Erythroblast (primary cell): ENCODE measurements around the gene UBE2O.
"Not testable (repeated sequence)": the region's sequence is repeated elsewhere in the genome, so short reads cannot be mapped to it uniquely, and the experiment has no call there.

Experiments used
- GATA1 ChIP-seq: IDR thresholded peaks from 2 replicates; pipeline ENCODE4 v1.6.1; 2011; ENCODE audit warnings: low read depth, mild to moderate bottlenecking, control low read depth, low read length, moderate library complexity
- POLR2A ChIP-seq: IDR thresholded peaks from 2 replicates; pipeline ENCODE4 v1.6.1; 2011; ENCODE audit warnings: mild to moderate bottlenecking, low read length

DNA sequence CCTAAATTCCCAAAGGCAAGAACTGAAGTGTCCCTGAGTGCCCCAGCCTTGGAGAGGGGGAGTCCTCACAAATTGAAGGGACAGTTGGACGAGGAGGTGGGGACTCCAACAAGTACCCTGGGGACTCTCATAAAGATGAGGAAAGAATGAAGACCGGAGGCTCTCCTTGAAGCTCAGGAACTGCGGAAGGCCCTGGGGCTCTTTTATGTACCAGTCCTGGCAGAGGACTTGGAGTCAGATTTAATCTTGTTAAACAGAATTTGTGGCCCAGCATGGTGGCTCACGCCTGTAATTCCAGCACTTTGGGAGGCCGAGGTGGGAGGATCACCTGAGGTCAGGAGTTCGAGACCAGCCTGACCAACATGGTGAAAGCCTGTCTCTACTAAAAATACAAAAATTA is 93.2 kb downstream of the UBE2O start:
- not testable (repeated sequence) for TF ChIP-seq POLR2A, GATA1
